ENCODE data around the gene PARP16.

GRCh38 chr15:65223996-65224395 is 62.7 kb downstream of the PARP16 start:
- TF ChIP-seq, protein P1, sequence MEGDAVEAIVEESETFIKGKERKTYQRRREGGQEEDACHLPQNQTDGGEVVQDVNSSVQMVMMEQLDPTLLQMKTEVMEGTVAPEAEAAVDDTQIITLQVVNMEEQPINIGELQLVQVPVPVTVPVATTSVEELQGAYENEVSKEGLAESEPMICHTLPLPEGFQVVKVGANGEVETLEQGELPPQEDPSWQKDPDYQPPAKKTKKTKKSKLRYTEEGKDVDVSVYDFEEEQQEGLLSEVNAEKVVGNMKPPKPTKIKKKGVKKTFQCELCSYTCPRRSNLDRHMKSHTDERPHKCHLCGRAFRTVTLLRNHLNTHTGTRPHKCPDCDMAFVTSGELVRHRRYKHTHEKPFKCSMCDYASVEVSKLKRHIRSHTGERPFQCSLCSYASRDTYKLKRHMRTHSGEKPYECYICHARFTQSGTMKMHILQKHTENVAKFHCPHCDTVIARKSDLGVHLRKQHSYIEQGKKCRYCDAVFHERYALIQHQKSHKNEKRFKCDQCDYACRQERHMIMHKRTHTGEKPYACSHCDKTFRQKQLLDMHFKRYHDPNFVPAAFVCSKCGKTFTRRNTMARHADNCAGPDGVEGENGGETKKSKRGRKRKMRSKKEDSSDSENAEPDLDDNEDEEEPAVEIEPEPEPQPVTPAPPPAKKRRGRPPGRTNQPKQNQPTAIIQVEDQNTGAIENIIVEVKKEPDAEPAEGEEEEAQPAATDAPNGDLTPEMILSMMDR (IDR thresholded peaks at IDR 0.05 in 4 of 5, conservative IDR thresholded peaks at IDR 0.05 in 1 of 5) = no peak
- TF ChIP-seq POLR2A (IDR thresholded peaks at IDR 0.05) = no peak
